Endodermal cell (in vitro differentiated cells): Measurements from ENCODE around the gene OR6J1. TPM values are rescaled to one million over a fixed set of nuclear protein-coding genes. Genes with fewer than 3 reads are reported as not detected.

ENCODE experiments used
- DNase-seq: peaks from one replicate; pipeline ENCODE4 v3.0.0-alpha.2; 2017
- H3K27ac ChIP-seq: 2 replicates; pipeline ENCODE4 v1.5.1; 2013; ENCODE audit warnings: mild to moderate bottlenecking, low read depth, low read length, moderate library complexity
- H3K27me3 ChIP-seq: 2 replicates; pipeline ENCODE4 v1.6.1; 2013; ENCODE audit warnings: mild to moderate bottlenecking, low read length, moderate library complexity; ENCODE audit not compliant: insufficient read depth, control insufficient read depth, poor library complexity, severe bottlenecking
- H3K36me3 ChIP-seq: 2 replicates; pipeline ENCODE4 v1.7.0; 2013; ENCODE audit warnings: mild to moderate bottlenecking, low read length, moderate library complexity; ENCODE audit not compliant: control insufficient read depth, insufficient read depth
- H3K4me1 ChIP-seq: one replicate; pipeline ENCODE4 v1.7.0; 2013; ENCODE audit warnings: low read length; ENCODE audit not compliant: control insufficient read depth, insufficient read depth
- H3K4me3 ChIP-seq: 2 replicates; pipeline ENCODE4 v1.5.1; 2013; ENCODE audit warnings: mild to moderate bottlenecking, low read length, moderate library complexity
- H3K9ac ChIP-seq: 2 replicates; pipeline ENCODE4 v1.6.1; 2013; ENCODE audit warnings: mild to moderate bottlenecking, low read length, moderate library complexity; ENCODE audit not compliant: poor library complexity, severe bottlenecking; ENCODE audit errors: extremely low read depth
- H3K9me3 ChIP-seq: 2 replicates; pipeline ENCODE4 v1.6.1; 2013; ENCODE audit warnings: mild to moderate bottlenecking, low read length, moderate library complexity; ENCODE audit not compliant: control insufficient read depth
- H3K27ac Mint-ChIP-seq: 2 replicates; pipeline ENCODE4 v1.8.0; 2020; ENCODE audit warnings: mixed read lengths
- H3K27me3 Mint-ChIP-seq: 2 replicates; pipeline ENCODE4 v1.8.0; 2021; ENCODE audit warnings: mild to moderate bottlenecking, mixed read lengths; ENCODE audit not compliant: insufficient read depth
- H3K36me3 Mint-ChIP-seq: 2 replicates; pipeline ENCODE4 v1.8.0; 2020; ENCODE audit warnings: low read depth, mixed read lengths
- H3K4me1 Mint-ChIP-seq: 2 replicates; pipeline ENCODE4 v1.8.0; 2020; ENCODE audit warnings: mixed read lengths
- H3K4me3 Mint-ChIP-seq: 2 replicates; pipeline ENCODE4 v1.8.0; 2020; ENCODE audit warnings: mild to moderate bottlenecking, moderate library complexity, mixed read lengths
- H3K9me3 Mint-ChIP-seq: 2 replicates; pipeline ENCODE4 v1.8.0; 2020; ENCODE audit warnings: mild to moderate bottlenecking, mixed read lengths
- CTCF ChIP-seq: fragments of 200-600 bp; sonication (generic); conservative IDR thresholded peaks from 2 replicates; pipeline ENCODE4 v1.5.0; 2021; ENCODE audit warnings: antibody characterized with exemption, mild to moderate bottlenecking
- WGBS, 2 experiments: methylation state at CpG; one replicate each; pipeline versions ENCODE4 v1.1.5 to v1.1.7; 2013; ENCODE audit warnings: missing lambda C conversion rate in 2 of 2, mixed read lengths in 1 of 2; ENCODE audit not compliant: insufficient coverage in 1 of 2, insufficient read length in 1 of 2; 5-methylcytosine and 5-hydroxymethylcytosine counted together
- total RNA-seq, 2 donors: library from RNA; stranded (reverse); fragmentation: NEBNext Ultra II Directional in 1 of 2; extraction: Animal tissue kit (Norgen Biotek cat#: 25700) in 1 of 2; gene quantifications; 2 replicates in 1 of 2; 3 replicates in 1 of 2; pipeline ENCODE4 v1.2.1, GENCODE V29; 2021

Gene OR6J1
- total RNA-seq, 2 donors from 2014 or later: not detected

GRCh38 chr14:22630486-22630885, 13.7 kb downstream of the OR6J1 start:
- Mint-ChIP-seq H3K27ac (no peak overlapping the region), H3K4me3 (no peak overlapping the region), H3K27me3 (peaks cover 2% of the 10 kb centered on the region), H3K4me1 (peaks cover 10% of the 10 kb centered on the region), H3K36me3 (peaks cover 8% of the 10 kb centered on the region), H3K9me3 (peaks cover 50% of the 10 kb centered on the region)
- Histone ChIP-seq H3K4me1 (no peaks in the 10 kb centered on the region), H3K9me3 (peaks cover 25% of the 10 kb centered on the region), H3K27ac (no peak overlapping the region), H3K27me3 (no peaks in the 10 kb centered on the region), H3K36me3 (no peaks in the 10 kb centered on the region), H3K9ac (no peak overlapping the region), H3K4me3 (no peak overlapping the region)
- no peak for DNase-seq
- no peak for TF ChIP-seq CTCF
- WGBS, 2 experiments: 91 to 93% methylated on average over 2 of the region's 2 CpGs

- Histone ChIP-seq H3K27ac (no peak overlapping the region), H3K4me3 (no peak overlapping the region), H3K9ac (no peak overlapping the region), H3K36me3 (no peaks in the 10 kb centered on the region), H3K9me3 (peaks cover 23% of the 10 kb centered on the region), H3K4me1 (no peaks in the 10 kb centered on the region), H3K27me3 (no peaks in the 10 kb centered on the region)
- no peak for DNase-seq
- H3K9me3 Mint-ChIP-seq: peaks cover 47% of the 10 kb centered on the region
- 90 to 95% methylated on average over 2 to 3 of the region's 3 CpGs for WGBS, 2 experiments
- peaks cover 10% of the 10 kb centered on the region for H3K4me1 Mint-ChIP-seq
- peaks cover 2% of the 10 kb centered on the region for H3K27me3 Mint-ChIP-seq
- peaks cover 8% of the 10 kb centered on the region for H3K36me3 Mint-ChIP-seq
- H3K4me3 Mint-ChIP-seq: no peak overlapping the region
- TF ChIP-seq CTCF: no peak
- H3K27ac Mint-ChIP-seq: no peak overlapping the region
Observed at GRCh38 chr14:22630066-22630465, 14.1 kb downstream of the OR6J1 start.

GRCh38 chr14:22629361-22629760, 14.8 kb downstream of the OR6J1 start:
- H3K9ac ChIP-seq: no peak overlapping the region
- H3K27ac ChIP-seq: no peak overlapping the region
- H3K36me3 ChIP-seq: no peaks in the 10 kb centered on the region
- TF ChIP-seq CTCF: no peak
- DNase-seq: no peak
- no peak overlapping the region for H3K4me3 Mint-ChIP-seq
- peaks cover 2% of the 10 kb centered on the region for H3K27me3 Mint-ChIP-seq
- H3K4me3 ChIP-seq: no peak overlapping the region
- peaks cover 46% of the 10 kb centered on the region for H3K9me3 Mint-ChIP-seq
- peaks cover 23% of the 10 kb centered on the region for H3K9me3 ChIP-seq
- H3K27ac Mint-ChIP-seq: no peak overlapping the region
- no peaks in the 10 kb centered on the region for H3K4me1 ChIP-seq
- H3K36me3 Mint-ChIP-seq: peaks cover 8% of the 10 kb centered on the region
- no peaks in the 10 kb centered on the region for H3K27me3 ChIP-seq
- WGBS, 2 experiments: 89% methylated on average over 5 of the region's 5 CpGs
- peaks cover 10% of the 10 kb centered on the region for H3K4me1 Mint-ChIP-seq
